GM12878 (cell line): ENCODE data around the gene PKLR. TPM values are rescaled to one million over a fixed set of nuclear protein-coding genes. Genes with fewer than 3 reads are reported as not detected.

Experiments
- ATF7 ChIP-seq: fragments of 450-650 bp; IDR thresholded peaks from 2 replicates; pipeline ENCODE4 v1.6.1; 2016; ENCODE audit warnings: low read depth, mild to moderate bottlenecking
- BCL11A ChIP-seq: IDR thresholded peaks from 2 replicates; pipeline ENCODE4 v1.6.1; 2011; ENCODE audit warnings: low read depth, low read length
- CREB1 ChIP-seq: IDR thresholded peaks from 2 replicates; pipeline ENCODE4 v1.6.1; 2012; ENCODE audit warnings: low read depth, mild to moderate bottlenecking, inconsistent platforms
- DPF2 ChIP-seq: fragments of 450-650 bp; IDR thresholded peaks from 2 replicates; pipeline ENCODE4 v1.6.1; 2017; ENCODE audit warnings: mild to moderate bottlenecking
- IKZF2 ChIP-seq, 2 experiments: fragments of 450-650 bp; IDR thresholded peaks; 2 replicates each; pipeline ENCODE4 v1.6.1; 2017; ENCODE audit warnings: mild to moderate bottlenecking in 2 of 2, moderate library complexity in 2 of 2
- MYC ChIP-seq: IDR thresholded peaks from 2 replicates; pipeline ENCODE4 v1.6.1; 2011; ENCODE audit warnings: mild to moderate bottlenecking, low read length, moderate library complexity, inconsistent platforms; ENCODE audit not compliant: insufficient read depth, insufficient replicate concordance, insufficient read length, severe bottlenecking
- PML ChIP-seq: IDR thresholded peaks from 2 replicates; pipeline ENCODE4 v1.6.1; 2012; ENCODE audit warnings: low read length, inconsistent platforms
- RCOR1 ChIP-seq: conservative IDR thresholded peaks from 2 replicates; pipeline ENCODE4 v1.6.1; 2012; ENCODE audit warnings: low read depth, low read length, improper control_type of control experiment
- RELA ChIP-seq: fragments of 450-650 bp; IDR thresholded peaks from 2 replicates; pipeline ENCODE4 v1.8.0; 2014; ENCODE audit warnings: borderline replicate concordance; ENCODE audit not compliant: partially characterized antibody
- SMARCA5 ChIP-seq: fragments of 450-650 bp; IDR thresholded peaks from 2 replicates; pipeline ENCODE4 v1.6.1; 2017; ENCODE audit warnings: mild to moderate bottlenecking
- SRF ChIP-seq, 2 experiments: IDR thresholded peaks; 2 replicates each; pipeline ENCODE4 v1.6.1; 2011; ENCODE audit warnings: low read depth in 2 of 2, low read length in 2 of 2, mild to moderate bottlenecking in 1 of 2, moderate library complexity in 1 of 2
- TARDBP ChIP-seq: IDR thresholded peaks from 2 replicates; pipeline ENCODE4 v1.6.1; 2016; ENCODE audit warnings: borderline replicate concordance
- ZNF24 ChIP-seq: fragments of 450-650 bp; IDR thresholded peaks from 2 replicates; pipeline ENCODE4 v1.6.1; 2017; ENCODE audit warnings: antibody characterized with exemption, mild to moderate bottlenecking
- ZZZ3 ChIP-seq: IDR thresholded peaks from 2 replicates; pipeline ENCODE4 v1.6.1; 2011; ENCODE audit warnings: low read depth; ENCODE audit not compliant: control insufficient read depth, insufficient read length
- polyA plus RNA-seq, 11 experiments: library from polyadenylated mRNA; depleted of rRNA in 4 of 11; unstranded in 6 of 11; stranded (reverse) in 5 of 11; fragments of >200 nt; fragmentation: Nextera tagmentation in 4 of 11; fragmentation: Illumina TruSeq in 1 of 11; extraction: Ambion mirVana in 4 of 11; extraction: Trizol in 1 of 11; gene quantifications; 1 replicate in 1 of 11; 2 replicates in 10 of 11; pipeline versions ENCODE4 v1.2.1 to v1.2.3, GENCODE V29; 2011 to 2016; ENCODE audit warnings: inconsistent platforms in 2 of 11, missing spikeins in 2 of 11, low read depth in 1 of 11
- total RNA-seq, 4 experiments: library from RNA; depleted of rRNA in 3 of 4; stranded (reverse); fragments of >200 nt in 3 of 4; fragmentation: Illumina TruSeq in 1 of 4; extraction: Trizol in 1 of 4; gene quantifications; 2 replicates each; pipeline versions ENCODE4 v1.2.1 to v1.2.3, GENCODE V29; 2013 to 2021
- TF ChIP-seq, protein P1 (sequence below): fragments of 450-650 bp; IDR thresholded peaks from 2 replicates; pipeline ENCODE4 v1.6.1; 2017; ENCODE audit warnings: mild to moderate bottlenecking, moderate library complexity
- TF ChIP-seq, protein P2 (sequence below): IDR thresholded peaks from 2 replicates; pipeline ENCODE4 v1.6.1; 2011; ENCODE audit warnings: low read depth, mild to moderate bottlenecking, low read length, moderate library complexity, borderline replicate concordance; ENCODE audit errors: extremely low read depth
- TF ChIP-seq, protein P3 (sequence below): fragments of 450-650 bp; IDR thresholded peaks from 2 replicates; pipeline ENCODE4 v1.6.1; 2016; ENCODE audit warnings: mild to moderate bottlenecking, moderate library complexity, borderline replicate concordance
- TF ChIP-seq, protein P4 (sequence below): fragments of 150-350 bp; IDR thresholded peaks from 2 replicates; pipeline ENCODE4 v1.6.1; 2014; ENCODE audit warnings: mild to moderate bottlenecking, low read depth, low read length

The PKLR gene
- total and polyA plus RNA-seq, 10 of the 15 experiments (the other 5 are each of a cell fraction or from before 2014, with no cell fraction given), result 0.04 to 0.15 (median 0.08) TPM; not detected in 7

DNA sequence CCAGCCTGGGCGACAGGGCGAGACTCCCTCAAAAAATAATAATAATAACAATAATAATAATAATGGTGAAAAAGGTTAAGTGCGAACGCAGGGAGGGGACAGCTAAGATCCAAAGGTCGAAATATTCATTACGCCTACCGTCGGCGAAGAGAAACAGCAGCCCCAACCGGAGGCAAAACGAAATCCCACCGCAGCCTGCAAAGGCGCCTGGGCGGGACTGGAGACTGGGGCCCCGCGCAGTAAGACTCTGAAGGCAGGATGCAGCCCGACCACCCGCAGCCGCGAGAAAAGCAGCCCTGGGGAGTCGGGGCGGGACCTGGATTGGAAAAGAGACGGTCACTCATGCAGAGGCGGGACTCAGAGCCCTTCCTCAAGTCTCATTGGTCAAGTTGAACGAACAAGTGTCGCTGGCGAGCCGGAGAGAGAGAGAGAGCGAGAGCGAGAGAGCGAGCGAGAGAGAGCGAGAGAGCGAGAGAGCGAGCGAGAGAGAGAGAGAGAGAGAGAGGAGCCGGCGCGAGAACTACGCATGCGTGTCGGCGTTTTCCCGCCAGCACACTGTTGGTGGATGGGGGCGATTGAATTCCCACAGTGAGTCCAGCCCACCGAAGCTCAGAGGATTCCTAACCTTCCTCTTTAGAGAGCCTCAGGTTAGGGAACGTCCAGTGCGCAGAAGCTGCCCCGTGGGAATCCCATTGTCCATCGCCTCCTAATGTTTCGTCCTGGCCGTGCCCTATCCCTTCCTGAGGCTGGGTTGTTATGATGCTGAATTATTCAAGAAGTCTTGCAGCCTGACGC lies 56.7 kb downstream of the PKLR start (continued):
- TF ChIP-seq, protein P1, sequence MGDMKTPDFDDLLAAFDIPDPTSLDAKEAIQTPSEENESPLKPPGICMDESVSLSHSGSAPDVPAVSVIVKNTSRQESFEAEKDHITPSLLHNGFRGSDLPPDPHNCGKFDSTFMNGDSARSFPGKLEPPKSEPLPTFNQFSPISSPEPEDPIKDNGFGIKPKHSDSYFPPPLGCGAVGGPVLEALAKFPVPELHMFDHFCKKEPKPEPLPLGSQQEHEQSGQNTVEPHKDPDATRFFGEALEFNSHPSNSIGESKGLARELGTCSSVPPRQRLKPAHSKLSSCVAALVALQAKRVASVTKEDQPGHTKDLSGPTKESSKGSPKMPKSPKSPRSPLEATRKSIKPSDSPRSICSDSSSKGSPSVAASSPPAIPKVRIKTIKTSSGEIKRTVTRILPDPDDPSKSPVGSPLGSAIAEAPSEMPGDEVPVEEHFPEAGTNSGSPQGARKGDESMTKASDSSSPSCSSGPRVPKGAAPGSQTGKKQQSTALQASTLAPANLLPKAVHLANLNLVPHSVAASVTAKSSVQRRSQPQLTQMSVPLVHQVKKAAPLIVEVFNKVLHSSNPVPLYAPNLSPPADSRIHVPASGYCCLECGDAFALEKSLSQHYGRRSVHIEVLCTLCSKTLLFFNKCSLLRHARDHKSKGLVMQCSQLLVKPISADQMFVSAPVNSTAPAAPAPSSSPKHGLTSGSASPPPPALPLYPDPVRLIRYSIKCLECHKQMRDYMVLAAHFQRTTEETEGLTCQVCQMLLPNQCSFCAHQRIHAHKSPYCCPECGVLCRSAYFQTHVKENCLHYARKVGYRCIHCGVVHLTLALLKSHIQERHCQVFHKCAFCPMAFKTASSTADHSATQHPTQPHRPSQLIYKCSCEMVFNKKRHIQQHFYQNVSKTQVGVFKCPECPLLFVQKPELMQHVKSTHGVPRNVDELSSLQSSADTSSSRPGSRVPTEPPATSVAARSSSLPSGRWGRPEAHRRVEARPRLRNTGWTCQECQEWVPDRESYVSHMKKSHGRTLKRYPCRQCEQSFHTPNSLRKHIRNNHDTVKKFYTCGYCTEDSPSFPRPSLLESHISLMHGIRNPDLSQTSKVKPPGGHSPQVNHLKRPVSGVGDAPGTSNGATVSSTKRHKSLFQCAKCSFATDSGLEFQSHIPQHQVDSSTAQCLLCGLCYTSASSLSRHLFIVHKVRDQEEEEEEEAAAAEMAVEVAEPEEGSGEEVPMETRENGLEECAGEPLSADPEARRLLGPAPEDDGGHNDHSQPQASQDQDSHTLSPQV, result no peak
- TF ChIP-seq DPF2, result peak; percentile 96
- TF ChIP-seq RELA, result peak; percentile 47
- peak; percentile 97; the same call in 1 of the 2 replicates for TF ChIP-seq PML
- peak; percentile 96 for TF ChIP-seq TARDBP
- TF ChIP-seq, protein P2, sequence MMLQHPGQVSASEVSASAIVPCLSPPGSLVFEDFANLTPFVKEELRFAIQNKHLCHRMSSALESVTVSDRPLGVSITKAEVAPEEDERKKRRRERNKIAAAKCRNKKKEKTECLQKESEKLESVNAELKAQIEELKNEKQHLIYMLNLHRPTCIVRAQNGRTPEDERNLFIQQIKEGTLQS, result no peak
- peak; percentile 92 for TF ChIP-seq ZNF24
- TF ChIP-seq CREB1, result peak; percentile 94
- TF ChIP-seq ATF7, result peak; percentile 91
- TF ChIP-seq, protein P3, sequence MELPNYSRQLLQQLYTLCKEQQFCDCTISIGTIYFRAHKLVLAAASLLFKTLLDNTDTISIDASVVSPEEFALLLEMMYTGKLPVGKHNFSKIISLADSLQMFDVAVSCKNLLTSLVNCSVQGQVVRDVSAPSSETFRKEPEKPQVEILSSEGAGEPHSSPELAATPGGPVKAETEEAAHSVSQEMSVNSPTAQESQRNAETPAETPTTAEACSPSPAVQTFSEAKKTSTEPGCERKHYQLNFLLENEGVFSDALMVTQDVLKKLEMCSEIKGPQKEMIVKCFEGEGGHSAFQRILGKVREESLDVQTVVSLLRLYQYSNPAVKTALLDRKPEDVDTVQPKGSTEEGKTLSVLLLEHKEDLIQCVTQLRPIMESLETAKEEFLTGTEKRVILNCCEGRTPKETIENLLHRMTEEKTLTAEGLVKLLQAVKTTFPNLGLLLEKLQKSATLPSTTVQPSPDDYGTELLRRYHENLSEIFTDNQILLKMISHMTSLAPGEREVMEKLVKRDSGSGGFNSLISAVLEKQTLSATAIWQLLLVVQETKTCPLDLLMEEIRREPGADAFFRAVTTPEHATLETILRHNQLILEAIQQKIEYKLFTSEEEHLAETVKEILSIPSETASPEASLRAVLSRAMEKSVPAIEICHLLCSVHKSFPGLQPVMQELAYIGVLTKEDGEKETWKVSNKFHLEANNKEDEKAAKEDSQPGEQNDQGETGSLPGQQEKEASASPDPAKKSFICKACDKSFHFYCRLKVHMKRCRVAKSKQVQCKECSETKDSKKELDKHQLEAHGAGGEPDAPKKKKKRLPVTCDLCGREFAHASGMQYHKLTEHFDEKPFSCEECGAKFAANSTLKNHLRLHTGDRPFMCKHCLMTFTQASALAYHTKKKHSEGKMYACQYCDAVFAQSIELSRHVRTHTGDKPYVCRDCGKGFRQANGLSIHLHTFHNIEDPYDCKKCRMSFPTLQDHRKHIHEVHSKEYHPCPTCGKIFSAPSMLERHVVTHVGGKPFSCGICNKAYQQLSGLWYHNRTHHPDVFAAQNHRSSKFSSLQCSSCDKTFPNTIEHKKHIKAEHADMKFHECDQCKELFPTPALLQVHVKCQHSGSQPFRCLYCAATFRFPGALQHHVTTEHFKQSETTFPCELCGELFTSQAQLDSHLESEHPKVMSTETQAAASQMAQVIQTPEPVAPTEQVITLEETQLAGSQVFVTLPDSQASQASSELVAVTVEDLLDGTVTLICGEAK, result peak; percentile 48; the same call in 1 of the 2 replicates
- TF ChIP-seq, protein P4, sequence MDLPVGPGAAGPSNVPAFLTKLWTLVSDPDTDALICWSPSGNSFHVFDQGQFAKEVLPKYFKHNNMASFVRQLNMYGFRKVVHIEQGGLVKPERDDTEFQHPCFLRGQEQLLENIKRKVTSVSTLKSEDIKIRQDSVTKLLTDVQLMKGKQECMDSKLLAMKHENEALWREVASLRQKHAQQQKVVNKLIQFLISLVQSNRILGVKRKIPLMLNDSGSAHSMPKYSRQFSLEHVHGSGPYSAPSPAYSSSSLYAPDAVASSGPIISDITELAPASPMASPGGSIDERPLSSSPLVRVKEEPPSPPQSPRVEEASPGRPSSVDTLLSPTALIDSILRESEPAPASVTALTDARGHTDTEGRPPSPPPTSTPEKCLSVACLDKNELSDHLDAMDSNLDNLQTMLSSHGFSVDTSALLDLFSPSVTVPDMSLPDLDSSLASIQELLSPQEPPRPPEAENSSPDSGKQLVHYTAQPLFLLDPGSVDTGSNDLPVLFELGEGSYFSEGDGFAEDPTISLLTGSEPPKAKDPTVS, result peak; percentile 90
- peak in 1 of 2 experiments; percentile 81; a peak in 2 of 4 replicates for TF ChIP-seq SRF (IDR thresholded peaks at IDR 0.05; ENCODE audit: low read depth in 2 of 2, low read length in 2 of 2)
- TF ChIP-seq RCOR1, result peak; percentile 87; the same call in 1 of the 2 replicates
- peak; percentile 53 for TF ChIP-seq MYC
- TF ChIP-seq IKZF2 (IDR thresholded peaks at IDR 0.05), result peak; percentile 97 to 98
- TF ChIP-seq BCL11A, result peak; percentile 78
- TF ChIP-seq ZZZ3, result peak; percentile 100
- peak; percentile 92 for TF ChIP-seq SMARCA5
